GM12891 (cell line): Measurements from ENCODE around the gene PIGU.

Source experiments
- DNase-seq: peaks from one replicate; pipeline ENCODE4 v3.0.0; 2011; ENCODE audit warnings: low spot score; ENCODE audit not compliant: insufficient read length
- FAIRE-seq: peaks from 2 replicates; lab custom pipeline; 2011; peaks lifted over from hg19 to GRCh38; lab: Jason Lieb, UNC
- PAX5 ChIP-seq: IDR thresholded peaks from 2 replicates; pipeline ENCODE4 v1.6.1; 2011; ENCODE audit warnings: low read length, moderate library complexity, mild to moderate bottlenecking; ENCODE audit not compliant: insufficient read depth, severe bottlenecking
- POLR2A ChIP-seq: IDR thresholded peaks from 2 replicates; pipeline ENCODE4 v1.6.1; 2011; ENCODE audit warnings: low read depth, low read length, control low read depth
- POLR2AphosphoS5 ChIP-seq: IDR thresholded peaks from 2 replicates; pipeline ENCODE4 v1.6.1; 2011; ENCODE audit warnings: low read depth, low read length, control low read depth
- POU2F2 ChIP-seq: IDR thresholded peaks from 2 replicates; pipeline ENCODE4 v1.6.1; 2011; ENCODE audit warnings: low read depth, mild to moderate bottlenecking, control low read depth, low read length, moderate library complexity
- SPI1 ChIP-seq: IDR thresholded peaks from 2 replicates; pipeline ENCODE4 v1.6.1; 2011; ENCODE audit warnings: low read depth, low read length, control low read depth
- TAF1 ChIP-seq: IDR thresholded peaks from 2 replicates; pipeline ENCODE4 v1.6.1; 2011; ENCODE audit warnings: low read depth, low read length, control low read depth

Gene PIGU

GRCh38 chr20:34560141-34560523 lies 116.8 kb downstream of the PIGU start:
- DNase-seq, result no peak
- FAIRE-seq, result no peak
- TF ChIP-seq POLR2A, result no peak
- TF ChIP-seq PAX5, result no peak
- no peak for TF ChIP-seq SPI1
- TF ChIP-seq POLR2AphosphoS5, result no peak
- no peak for TF ChIP-seq POU2F2
- no peak for TF ChIP-seq TAF1

GRCh38 chr20:34559311-34560140 lies 117.4 kb downstream of the PIGU start:
- FAIRE-seq (no peak), DNase-seq (no peak)

GRCh38 chr20:34558320-34559218 lies 118.3 kb downstream of the PIGU start, which contains the start of gene MAP1LC3A:
MAP1LC3A (plus strand) TSS chr20:34558718; CDS start chr20:34558869, 151 bp downstream.
- TF ChIP-seq TAF1, result no peak
- TF ChIP-seq SPI1, result no peak
- TF ChIP-seq POLR2A, result no peak
- TF ChIP-seq POU2F2, result no peak
- TF ChIP-seq POLR2AphosphoS5, result no peak
- no peak for TF ChIP-seq PAX5
- DNase-seq, result peak; percentile 94
- peak; percentile 89 for FAIRE-seq

More at GRCh38 chr20:34559311-34560140, 117.4 kb downstream of the PIGU start:
- no peak for TF ChIP-seq POLR2A

- TF ChIP-seq TAF1 (no peak), POU2F2 (no peak), POLR2A (no peak), PAX5 (no peak), SPI1 (no peak), POLR2AphosphoS5 (no peak)
- FAIRE-seq, result no peak
- no peak for DNase-seq
Observed at GRCh38 chr20:34557936-34558319, 119.0 kb downstream of the PIGU start.

- FAIRE-seq (no peak), DNase-seq (no peak)
- TF ChIP-seq SPI1 (no peak), POU2F2 (no peak), POLR2AphosphoS5 (no peak), PAX5 (no peak), TAF1 (no peak), POLR2A (no peak)
Observed at GRCh38 chr20:34553366-34553867, 123.5 kb downstream of the PIGU start.

GRCh38 chr20:34552569-34552968 lies 124.3 kb downstream of the PIGU start:
- FAIRE-seq, result no peak
- DNase-seq, result no peak
- TF ChIP-seq TAF1, result no peak
- no peak for TF ChIP-seq POLR2AphosphoS5

GRCh38 chr20:34549929-34550305 lies 127.0 kb downstream of the PIGU start:
- DNase-seq (no peak), FAIRE-seq (no peak)
- TF ChIP-seq SPI1, result no peak
- no peak for TF ChIP-seq POLR2A
- no peak for TF ChIP-seq PAX5
- TF ChIP-seq TAF1, result no peak
- no peak for TF ChIP-seq POLR2AphosphoS5
- no peak for TF ChIP-seq POU2F2

- FAIRE-seq, result no peak
- DNase-seq, result no peak
- TF ChIP-seq TAF1, result no peak
- no peak for TF ChIP-seq POLR2A
- TF ChIP-seq PAX5, result no peak
- no peak for TF ChIP-seq POU2F2
- no peak for TF ChIP-seq POLR2AphosphoS5
Observed at GRCh38 chr20:34549291-34549928, 127.5 kb downstream of the PIGU start.

- TF ChIP-seq TAF1 (no peak), SPI1 (no peak), POU2F2 (no peak), PAX5 (no peak), POLR2AphosphoS5 (no peak), POLR2A (no peak)
- no peak for FAIRE-seq
- DNase-seq, result no peak
Observed at GRCh38 chr20:34547844-34548613, 128.9 kb downstream of the PIGU start.
